Renal pelvis (tissue), 4 donors: ENCODE data around the gene TLE5. TPM values are rescaled to one million over a fixed set of nuclear protein-coding genes. Genes with fewer than 3 reads are reported as not detected.
"Not testable (repeated sequence)": the region's sequence is repeated elsewhere in the genome, so short reads cannot be mapped to it uniquely, and the experiment has no call there.

Experiments used
- DNase-seq: peaks from one replicate; pipeline ENCODE4 v3.0.0-alpha.2; 2013
- polyA plus RNA-seq, 3 donors: library from polyadenylated mRNA; unstranded; fragments of 120-200 nt; gene quantifications; one replicate each; pipeline ENCODE4 v1.2.1, GENCODE V29; 2013; ENCODE audit not compliant: insufficient read length in 3 of 3

TLE5 gene
- polyA plus RNA-seq, 3 donors, result 393 to 476 (median 425) TPM

DNA sequence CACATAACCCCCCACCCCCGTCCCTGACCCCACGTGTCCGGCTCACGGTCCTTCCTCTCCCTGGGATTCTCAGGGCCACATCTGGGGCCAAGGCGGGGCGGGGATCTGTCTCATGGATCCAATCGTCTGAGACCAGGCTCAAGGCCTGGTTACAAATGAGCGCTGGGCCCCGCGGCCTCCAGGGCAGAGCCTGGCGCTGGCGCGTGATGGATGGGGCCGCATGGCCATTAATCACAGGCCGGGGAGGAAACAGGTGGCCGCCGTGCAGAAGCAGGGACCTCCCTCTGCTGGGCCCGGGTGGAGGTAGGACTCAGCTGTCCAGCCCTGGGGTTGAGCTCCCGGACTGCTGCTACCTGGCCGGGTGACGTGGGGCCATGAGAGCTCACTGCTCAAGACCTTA lies 5.8 kb upstream of the TLE5 start:
- DNase-seq, result peak; percentile 83

DNA sequence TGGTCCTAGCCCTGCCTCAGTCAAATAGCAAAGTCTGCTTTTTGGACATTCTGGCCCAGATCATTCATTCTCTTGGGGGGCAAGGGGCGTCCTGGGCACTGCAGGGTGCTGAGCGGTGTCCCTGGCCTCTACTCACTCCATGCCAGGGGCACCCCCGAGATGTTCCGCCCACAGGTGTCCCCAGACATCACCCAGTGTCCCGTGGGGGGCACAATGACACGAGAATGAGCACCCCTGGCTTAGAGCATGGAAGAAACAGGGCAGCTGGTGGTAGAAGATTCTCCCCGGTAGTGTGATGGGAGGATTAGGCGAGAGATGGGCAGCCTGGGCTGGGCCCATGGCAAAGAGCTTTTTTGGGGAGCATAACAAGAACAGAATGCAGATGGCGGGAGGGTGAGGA lies 5.3 kb upstream of the TLE5 start:
- no peak for DNase-seq

DNA sequence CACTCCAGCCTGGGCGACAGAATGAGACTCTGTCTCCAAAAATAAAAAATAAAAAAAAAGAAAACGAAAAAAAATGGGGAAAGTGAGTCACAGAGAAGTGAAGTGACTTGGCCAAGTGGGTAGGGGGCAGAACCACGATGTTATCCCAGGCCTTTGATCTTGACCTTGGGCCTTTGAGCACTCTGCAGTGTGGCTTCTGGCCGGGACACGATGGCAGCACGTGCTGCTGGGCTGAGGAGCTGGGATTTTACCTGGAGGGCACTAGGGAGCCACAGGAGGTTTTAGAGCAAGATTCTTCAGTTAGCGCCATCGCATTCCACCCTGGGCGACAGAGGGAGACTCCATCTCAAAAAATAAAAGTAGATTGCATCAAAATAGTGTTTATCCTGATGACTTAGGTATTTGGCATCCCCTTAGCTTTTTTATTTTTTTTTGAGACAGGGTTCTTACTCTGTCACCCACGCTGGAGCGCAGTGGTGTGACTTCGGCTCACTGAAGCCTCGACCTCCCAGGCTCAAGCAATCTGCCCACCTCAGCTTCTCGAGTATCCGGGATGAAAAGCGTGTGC lies 4.3 kb upstream of the TLE5 start:
- no peak for DNase-seq

DNA sequence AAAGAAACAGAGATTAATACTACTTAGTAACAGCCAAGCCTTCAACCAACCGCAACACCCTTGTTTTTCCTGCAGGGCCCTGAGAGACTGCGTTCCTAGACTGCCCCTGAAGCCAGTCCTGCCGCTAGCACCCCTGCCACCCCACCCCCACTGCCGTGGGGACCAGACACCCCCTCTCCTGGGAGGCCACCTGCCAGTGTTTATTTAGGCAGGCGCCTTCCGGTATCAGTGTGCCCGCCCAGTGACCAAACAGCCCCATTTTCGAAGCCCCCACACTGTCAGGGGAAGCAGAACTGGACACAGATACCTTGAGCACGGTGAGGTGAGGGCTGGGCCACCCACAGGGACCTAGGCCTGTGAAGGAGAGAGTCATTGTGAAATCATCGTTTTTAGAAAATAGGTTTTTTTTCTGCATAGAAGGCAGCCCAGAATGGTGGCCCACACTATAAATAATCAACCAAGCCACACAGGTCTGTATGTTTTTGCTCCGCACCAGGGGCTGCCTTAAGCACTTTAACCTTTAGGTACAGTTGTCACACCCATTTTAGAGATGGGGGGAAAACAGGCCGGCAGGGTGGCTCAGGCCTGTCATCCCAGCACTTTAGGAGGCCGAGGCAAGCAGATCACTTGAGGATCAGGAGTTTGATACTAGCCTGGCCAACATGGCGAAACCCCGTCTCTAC lies 3.5 kb upstream of the TLE5 start:
- no peak for DNase-seq

DNA sequence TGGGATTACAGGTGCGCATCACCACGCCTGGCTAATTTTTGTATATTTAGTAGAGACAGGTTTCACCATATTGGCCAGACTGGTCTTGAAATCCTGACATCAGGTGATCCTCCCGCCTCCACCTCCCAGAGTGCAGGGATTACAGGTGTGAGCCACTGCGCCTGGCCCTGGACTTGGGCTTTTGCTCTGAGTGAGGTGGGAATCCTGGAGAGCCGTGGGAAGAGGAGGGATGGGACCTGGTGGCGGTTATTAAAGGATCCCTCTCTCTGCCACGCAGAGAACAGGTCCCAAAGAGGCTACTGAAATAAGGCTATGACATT lies 1.7 kb upstream of the TLE5 start:
- no peak for DNase-seq

DNA sequence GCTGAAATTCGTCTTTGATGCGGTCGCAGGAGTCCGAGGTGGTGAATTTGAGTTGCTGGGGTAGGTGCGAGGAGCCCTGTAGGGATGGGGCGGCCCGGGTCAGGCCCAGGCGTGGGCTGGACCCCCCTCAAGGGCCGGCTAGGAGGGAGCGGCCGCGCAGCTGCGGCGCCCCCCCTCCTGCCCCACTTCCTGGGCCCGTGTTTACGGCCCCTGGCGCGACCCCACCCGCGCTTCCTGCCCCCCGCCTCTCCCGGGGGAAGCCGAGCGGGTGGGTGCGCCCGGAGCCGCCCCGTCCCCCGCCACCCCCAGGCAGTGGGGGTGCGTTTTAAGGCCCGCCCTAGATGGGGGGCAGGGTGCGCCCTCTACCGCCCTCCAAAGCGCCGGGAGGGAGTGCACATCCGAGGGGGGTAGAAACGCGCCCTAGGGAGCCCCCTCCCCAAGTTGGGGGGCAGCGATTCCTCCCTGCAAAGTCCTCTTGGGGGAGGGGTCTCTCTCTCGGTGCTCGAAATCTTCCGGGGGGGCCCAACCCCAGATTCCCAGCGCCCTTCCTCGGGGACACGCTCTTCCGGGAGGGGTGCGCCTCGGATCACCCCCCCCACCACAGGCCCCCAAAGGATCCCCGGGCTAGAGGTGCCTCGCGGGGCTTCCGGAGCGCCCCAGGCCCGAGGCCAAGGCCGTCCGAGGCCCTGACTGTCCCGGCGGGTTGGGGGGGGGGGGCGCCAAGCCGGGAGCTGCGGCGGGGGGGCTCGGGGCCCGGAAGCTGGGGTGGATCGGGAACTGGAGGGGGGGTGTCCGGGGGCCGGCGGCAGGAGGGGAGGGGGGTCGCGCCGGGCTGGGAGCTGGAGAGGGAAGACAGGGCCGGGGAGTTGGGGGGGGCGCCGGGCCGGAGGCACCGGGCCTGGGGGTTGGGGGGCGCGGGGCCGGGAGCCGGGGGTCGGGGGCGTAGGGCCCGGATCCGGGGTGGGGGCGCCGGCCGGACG lies 823 bp downstream of the TLE5 start:
- no peak for DNase-seq

DNA sequence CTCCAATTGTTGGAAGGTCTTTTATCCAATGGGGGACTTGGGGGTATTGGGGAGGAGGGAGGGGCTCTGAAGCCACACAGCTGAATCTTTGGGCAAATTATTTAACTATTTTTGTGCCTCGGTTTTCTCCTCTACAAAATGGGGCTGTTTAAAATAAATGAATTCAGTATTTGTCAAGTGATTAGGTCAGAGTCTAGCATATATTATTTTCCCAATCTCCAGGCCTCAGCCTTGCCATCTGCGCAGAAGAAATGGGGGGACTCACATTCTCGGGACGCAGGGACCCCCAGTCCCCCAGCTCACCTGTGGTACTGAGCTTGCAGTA lies 1.5 kb downstream of the TLE5 start:
- no peak for DNase-seq

DNA sequence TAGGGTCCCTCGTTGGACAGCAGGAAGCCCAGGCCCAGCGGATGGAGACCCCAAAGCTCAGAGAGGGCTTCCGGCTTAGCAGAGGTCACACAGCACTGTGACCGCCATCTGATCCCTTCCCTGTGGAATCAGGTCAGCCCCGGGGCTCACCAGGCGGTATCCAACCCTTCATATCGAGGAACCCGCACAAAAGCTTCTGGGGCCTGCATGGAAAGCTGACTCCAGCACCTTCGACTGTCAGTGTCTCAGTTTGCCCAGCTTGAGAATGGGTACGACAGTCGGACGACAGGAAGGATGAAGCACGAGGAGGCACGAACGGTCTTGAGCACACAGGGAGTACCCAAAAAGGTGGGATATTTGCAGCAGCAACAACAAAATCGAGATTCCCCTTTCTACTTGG lies 2.6 kb downstream of the TLE5 start:
- no peak for DNase-seq

DNA sequence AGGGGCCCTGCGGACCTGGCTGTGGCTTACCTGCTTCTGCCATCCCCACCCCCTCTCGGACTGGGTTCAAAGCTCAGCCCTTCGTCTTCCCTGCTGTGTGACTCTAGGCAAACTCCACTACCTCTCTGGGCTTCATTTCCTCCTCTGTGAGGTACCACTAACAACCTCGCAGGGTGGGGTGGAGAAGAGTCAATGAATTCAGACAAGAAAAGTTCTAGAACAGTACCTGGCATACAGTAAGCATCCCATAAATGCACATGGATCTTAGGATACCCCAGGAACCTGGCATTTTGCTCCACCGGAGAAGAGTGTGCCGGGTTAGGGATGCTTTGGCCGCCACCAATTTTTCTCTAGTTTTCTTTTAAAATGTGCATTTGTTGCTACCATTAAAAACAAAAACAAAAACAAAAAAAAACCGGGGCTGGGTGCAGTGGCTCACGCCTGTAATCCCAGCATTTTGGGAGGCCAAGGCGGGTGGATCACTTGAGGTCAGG lies 3.4 kb downstream of the TLE5 start:
- DNase-seq, result no peak

DNA sequence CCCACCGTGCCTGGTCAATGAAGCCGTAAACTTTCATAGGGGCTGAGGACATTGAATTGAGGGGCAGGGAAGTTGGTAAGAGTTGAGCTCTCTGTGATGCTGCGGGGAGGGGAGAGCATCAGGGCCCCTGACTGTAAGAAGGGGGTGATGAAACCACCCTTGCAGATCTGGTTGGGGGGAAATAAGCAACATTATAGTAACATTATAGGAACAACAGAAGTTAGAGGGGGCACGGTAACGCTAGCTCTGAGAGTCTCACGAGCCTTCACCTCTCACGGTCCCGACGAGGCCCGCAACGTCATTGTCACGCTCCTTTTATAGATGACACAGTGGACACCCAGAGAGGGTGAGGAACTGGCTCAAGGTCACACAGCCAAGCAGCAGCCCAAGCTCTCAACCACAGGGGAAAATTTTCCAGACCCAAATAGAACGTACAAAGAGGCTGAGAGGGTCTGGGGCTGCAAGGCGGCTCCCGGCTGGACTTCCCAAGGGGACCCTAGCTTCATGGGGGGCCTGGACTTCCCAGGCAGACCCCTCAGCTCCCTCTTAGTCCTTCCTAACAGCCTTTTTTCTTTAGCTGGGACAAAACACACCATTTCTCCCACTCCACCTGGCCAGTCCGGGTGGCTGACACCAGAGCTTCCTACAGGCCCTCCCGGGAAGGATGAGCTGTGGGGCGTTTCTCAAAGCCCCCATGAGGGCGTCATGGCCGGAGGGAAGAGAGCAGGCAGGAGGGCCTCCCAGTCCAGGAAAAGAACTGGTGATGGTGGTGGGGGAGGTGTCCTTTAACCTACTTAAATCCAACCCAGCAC lies 4.1 kb downstream of the TLE5 start:
- DNase-seq, result no peak

DNA sequence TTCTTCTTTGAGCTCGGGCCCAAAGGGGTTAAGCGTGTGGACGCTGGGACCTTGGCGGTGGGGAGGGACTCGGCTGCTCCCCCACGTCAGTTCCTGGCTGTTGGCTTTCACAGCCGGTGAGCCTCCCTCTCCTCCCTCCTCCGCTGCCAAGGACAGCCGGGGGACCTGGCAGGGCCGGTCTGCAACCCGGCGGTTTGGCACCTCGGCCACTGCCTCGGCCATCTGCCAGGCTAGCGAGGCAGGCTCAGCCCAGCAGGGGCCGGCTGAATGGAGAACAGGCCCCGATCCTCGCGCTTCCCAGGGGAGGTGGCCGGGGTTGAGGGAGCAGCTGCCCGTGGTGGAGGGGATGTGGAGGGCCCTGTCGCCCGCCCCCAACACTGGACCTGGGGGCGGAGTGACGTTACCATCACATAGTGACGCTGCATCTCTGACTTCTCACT lies 5.0 kb downstream of the TLE5 start:
- DNase-seq, result no peak

DNA sequence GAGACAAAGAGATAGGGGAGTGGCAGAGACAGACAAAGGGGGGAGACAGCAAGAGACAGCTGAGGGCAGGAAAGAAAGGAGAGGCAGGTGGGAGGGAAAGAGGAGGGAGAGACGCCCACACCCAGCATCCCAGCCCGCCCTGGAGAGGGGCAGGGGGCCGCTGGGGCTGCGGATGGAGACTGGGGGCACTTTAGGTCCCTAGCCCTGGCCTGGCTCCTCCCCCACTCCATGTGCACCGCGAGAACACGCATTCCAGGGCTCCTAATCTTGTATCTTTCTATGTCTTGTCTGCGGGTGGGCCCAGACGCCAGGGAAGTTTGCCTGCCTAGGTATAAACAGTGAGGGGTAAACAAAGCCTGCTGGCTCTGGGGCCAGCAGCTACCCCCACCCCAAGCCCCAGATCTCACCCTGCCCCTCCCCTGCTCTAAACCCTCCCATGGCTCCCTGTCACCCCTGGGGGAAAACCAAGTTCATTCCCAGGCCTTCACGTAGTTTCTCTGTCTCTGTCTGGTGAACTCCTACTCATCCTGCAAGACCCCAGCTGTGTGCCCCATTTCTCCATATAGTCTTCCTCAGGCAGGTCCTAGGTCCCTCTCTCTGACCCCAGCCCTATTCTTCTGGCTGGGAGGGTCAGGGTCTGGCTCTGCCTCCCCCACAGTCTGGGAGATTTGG lies 5.7 kb downstream of the TLE5 start:
- no peak for DNase-seq

DNA sequence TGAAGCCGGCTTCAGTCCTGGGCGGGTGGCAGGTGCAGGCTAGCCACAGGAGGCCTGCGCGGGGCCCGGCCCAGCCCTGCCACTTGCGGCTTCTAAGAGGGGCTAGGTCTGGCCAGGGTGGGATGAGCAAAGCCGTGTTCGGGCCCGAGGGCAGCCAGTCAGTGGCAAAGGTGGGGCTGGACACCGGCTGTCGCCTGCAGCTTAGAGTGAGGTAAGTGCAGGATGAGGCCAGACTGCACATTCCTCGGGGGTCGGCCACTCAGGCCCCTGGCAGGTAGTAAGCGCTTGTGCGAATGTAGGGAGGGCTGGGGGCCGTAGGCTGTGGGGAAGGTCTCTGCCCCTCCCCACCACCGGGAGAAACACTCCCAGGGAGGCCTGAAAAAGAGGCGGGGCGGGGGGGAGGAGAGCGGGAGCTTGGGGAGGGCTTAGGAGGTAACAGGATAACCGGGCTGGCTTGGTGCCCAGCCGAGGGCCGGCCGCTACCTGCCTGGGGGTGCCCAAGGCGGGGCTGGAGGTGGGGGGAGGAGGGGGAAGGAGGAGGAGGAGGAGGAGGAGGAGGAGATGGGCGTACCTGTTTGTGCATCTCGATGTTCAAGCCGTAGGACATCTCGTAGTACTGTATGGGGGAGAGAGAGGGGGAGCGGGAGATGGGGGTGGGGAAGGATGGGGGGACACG lies 6.4 kb downstream of the TLE5 start:
- no peak for DNase-seq

DNA sequence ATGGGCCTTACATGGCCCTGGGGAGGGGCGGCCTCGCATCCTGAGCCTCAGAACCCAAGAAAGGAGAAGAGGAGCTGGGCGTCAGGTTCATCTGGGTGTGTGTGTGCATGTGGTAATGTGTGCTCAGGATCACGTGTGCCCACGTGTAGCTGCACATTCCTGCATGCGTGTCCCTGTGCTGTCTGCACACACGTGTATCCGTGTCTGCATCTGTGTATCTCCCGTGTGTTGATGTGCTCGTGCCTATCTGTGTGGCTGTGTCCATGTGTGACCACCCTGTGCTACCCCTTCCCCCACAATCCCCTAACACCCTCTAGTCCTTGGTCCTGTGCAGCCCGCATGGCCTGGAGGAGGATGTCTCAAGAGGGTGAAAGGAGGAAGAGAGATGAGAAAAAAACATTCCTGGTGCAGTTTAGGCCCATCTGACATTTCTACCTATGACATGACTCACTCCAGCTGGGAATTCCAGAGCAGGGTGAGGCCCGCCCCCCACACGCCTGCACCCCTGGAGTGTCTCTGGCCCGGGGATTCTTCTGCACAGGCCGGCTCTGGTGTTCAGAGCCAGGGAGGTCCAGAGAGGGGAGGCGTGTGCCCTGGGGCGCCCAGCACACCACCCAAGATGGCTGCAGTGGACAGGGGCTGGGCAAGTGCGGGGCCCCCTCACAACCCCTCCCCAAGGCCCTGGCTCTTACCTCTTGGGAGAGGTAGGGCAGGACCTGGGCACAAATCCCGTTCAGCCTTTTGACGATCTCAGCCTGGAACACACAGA lies 7.1 kb downstream of the TLE5 start:
- no peak for DNase-seq

DNA sequence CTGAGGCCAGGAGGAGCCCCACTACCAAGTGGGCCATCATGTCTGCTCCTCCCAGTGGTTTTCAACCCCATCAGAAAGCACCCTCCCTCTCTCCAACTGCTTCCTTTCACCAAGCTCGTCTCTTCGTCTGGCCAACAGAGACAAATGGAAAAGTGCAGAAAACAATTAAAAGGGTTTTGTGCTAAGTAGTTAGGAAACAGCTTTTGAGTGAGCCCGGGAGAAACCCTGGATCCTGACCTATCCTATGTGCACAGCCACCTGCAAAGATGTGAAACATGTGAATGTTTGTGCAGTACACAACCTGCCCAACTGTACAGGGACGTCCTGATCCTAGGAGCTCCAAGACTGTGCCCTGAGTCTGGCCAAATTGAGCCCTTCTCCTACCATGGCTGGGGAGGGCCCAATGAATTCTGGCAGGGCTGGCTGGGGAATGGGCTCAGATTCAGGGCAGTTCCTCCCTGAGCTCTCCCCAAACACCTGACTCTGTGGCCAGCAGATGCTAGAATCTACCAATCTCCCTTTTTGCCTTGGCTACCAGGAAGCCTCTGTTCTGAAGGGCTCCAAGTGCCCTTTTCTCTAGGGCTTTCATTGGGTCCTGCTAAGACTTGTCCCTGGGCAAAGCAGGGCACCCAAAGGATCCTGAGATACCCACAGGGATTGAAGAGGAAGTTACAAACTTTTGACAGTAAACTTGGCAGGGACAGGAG lies 7.9 kb downstream of the TLE5 start:
- DNase-seq, result no peak

DNA sequence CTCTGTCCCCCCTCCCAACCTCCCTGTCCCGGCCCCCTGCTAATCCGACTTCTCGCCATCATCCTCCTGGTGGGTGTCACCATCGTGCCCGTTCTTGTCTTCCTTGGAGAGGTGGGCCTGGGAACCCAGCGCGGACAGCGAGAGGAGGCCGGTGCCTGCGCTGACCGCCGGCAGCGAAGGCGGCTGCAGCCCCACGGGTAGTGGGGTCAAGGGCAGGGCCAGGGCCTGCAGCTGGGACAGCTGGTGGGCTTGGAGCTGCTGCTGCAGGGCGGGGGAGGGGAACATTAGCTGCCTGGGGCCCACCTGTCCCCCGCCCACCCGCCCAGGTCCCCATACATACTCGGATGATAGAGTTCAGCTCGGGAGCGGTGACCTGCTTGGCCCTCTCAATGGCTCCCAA lies 8.5 kb downstream of the TLE5 start:
- DNase-seq, result no peak

DNA sequence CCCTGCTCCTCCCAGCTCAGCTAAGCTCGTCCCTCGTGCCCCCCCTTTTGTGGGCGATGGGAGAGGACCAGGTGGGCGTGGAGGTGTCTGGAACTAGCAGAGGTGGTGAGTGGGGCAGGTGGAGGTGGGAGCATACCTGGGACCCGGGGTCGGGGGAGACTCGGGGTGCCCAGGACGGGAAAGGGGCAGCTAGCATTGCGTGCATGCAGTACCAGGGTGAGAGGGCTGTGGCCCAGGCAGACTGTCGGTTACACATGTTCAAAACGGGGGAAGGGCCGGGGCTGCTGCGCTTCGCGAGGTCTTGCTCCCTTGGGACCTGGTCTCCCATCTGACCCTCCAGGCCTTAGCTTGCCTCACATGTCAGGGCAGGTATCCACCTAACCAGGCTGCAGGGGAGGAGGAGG lies 9.1 kb downstream of the TLE5 start:
- no peak for DNase-seq

DNA sequence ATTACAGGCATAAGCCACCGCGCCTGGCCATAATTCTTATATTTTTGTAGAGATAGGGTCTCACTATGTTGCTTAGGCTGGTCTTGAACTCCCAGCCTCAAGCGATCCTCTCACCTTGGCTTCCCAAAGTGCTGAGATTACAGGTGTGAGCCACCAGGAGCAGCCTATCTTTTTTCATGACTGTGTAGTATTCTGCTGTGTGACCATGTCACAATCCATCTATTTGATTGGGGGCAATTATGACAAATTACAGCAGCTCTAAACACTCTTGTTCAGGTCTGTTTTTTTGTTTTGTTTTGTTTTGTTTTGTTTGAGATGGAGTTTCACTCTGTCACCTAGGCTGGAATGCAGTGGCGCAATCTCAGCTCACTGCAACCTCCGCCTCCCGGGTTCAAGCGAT lies 12.3 kb downstream of the TLE5 start:
- DNase-seq, result not testable (repeated sequence)

DNA sequence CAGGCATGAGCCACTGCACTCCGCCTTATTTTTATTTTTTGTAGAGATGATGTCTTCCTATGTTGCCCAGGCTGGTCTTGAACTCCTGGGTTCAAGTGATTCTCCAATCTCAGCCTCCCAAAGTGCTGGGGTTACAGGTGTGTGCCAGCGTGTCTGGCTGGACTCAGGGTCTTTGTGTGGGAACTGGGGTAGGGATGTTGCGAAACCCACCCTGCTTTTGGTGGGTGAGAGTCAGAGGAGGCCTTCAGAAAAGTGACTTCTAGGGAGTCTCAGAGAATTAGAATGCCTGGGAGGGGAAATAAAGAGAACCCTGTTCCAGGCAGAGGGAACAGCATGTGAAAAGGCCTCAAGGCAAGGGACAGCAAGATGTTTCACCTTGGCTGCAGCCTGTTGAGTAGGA lies 13.2 kb downstream of the TLE5 start:
- DNase-seq, result no peak

DNA sequence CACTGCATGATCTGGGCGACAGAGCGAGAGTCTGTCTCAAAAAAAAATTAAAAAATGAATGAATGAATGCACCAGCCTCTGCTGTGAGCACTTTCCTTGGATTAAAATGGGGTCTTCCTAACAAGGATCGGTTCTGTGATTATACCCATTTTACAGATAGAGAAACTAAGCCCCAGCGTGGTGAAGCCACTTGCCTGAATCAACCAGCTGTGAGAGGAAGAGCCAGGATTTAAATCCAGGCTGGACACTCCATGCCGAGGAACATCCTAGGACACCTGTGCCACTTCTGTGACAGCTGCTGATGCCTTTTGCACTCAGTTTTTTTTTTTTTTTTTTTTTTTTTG lies 14.1 kb downstream of the TLE5 start:
- no peak for DNase-seq
